GM21423 (cell line): ENCODE results near the gene RSPO4.

Source experiments
- ATAC-seq: cut with Tn5 transposase; IDR thresholded peaks from one replicate; pipeline ENCODE4 v1.9.1; 2021; ENCODE audit warnings: mild to moderate bottlenecking, moderate library complexity; ENCODE audit not compliant: unreplicated experiment

The RSPO4 gene

DNA sequence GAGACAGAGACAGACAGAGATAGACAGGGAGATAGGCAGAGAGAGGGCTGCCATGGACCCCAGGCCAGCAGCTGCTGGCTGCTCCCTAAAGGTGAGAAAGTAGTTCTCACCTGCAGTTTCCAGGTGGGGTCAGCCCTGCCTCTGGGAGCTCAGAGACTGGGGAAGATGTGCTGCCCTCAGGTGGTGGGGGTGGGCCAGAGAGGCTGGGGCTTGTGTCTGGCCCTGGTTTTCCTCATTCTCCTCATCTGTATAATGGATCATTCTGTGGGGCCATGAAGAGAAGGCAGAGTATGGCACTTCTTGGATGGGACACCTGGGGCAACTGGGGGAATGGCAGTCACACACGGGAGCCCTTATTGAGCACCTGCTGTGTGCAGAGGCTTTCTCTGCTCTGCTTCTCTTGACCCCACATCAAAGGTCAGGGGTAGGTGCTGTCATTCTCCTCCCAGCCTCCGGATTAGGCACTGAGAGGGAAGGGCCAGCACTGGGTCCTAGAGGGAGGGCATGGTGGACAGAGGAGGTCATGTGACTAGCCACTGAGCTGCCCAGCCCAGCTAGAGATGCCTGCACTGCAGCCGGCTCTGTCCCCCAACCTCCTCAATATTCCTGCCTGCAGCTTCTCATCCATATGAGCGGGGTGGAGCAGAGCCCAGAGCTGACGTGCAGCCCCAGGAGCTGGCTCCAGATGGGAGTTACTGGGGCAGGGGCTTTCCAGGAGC, 90.1 kb downstream of the RSPO4 start:
- no peak for ATAC-seq

DNA sequence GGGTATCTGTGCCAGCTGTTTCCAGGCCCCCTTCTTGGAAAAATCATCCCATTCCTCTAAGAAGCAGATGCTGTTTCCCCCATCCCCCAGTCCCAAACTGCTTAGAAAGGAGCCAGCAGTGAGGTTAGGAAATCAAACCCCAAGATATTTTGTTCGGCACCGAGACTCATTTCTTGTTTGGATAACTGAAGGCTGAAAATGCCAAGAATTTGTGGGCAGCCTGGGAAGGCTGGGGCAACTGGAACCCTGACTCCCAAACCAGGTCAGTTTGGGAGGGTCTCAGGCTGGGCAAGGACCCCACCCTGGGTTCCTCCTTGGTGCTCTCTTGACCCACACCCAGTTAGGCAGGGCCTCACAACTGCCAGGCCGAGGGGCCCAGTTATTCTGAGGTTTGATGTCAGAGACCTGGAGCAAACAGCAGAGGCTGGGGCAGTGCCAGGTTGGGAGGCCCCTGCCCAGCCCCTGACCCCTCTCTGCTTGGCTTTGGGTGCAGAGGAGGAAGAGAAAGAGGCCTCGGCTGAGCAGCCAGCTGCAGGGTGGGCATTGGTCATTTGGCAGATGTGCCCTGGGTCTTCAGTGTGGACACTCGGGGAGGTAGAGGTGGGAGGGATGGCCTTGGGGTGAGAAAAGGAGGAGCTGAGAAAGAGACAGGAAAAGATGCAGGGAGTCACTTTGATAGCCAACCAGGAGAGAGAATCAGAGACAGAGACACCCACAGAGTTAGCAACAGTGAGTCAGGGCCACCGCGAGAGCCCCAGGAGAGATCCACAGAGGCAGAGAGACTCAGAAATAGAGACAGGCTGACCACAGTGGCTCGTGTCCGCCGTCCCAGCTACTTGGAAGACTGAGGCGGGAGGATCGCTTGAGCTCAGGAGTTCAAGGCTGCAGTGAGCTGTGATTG, 91.0 kb downstream of the RSPO4 start:
- ATAC-seq, result no peak

DNA sequence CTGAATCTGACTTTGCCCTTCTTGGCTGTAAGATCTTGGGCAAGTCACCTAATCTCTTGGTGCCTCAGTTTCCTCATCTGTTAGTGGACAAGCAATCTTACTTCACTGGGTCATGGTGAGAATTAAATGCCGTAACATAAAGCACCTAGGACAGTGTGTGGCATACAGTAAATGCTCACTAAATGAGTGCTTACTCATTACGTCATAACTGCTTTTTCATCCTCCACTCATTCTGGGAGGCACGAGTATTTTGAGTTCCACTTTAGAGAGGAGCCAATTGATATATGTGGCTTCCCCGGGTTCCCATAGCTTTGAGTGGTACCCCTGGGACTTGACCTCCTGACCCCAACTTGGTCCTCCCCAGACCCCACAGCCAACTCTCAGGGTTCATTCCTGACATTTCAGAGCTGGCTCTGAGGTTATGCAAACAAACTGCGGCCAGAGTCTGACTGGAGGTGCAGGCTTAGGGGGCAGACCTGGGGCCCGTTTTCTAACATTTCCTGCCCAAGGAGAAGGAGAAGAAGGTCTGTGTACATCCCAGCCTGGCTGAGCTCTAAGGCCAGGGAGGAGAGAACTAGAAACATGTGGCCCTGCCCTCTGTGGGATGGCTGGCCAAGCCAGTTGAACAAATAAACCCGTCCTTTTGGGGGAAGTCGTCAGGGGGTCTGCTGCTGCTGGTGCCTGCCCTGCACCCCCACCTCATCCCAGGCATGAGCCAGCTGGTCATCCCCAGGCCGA, 91.8 kb downstream of the RSPO4 start:
- ATAC-seq, result no peak

DNA sequence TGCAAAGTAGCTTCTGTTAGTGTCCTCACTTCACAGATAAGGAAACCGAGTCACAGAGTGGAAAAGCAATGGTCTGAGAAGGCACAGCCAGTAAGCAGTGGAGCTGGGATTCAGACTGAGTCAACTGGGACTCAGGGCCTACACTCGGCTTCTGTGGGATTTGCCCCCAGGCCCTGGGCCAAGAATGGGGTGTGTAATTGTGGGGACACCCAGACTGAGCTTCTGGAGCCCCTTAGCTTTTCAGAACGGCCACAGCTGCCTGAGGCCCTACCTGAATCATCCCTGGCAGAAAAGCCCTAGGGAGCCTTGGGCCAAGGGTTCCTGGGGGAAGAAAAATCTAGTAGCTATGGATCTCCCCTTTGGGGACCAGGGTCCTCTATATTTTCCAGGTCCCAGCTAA, 92.5 kb downstream of the RSPO4 start:
- no peak for ATAC-seq
